Cerebellar nuclear complex (tissue), 1 donor: ENCODE results near the gene FAM184A.

Source experiments
- DNase-seq, 2 experiments: peaks; one replicate each; lab custom pipeline; 2025; lab: John Stamatoyannopoulos, UW

FAM184A gene

GRCh38 chr6:119060255-119060907 lies 18.1 kb downstream of the FAM184A start:
- no peak for DNase-seq

- no peak for DNase-seq
These were observed 23.4 kb downstream of the FAM184A start for GRCh38 chr6:119055069-119055468.

GRCh38 chr6:119052987-119053386 lies 25.5 kb downstream of the FAM184A start:
- DNase-seq, result no peak

DNA sequence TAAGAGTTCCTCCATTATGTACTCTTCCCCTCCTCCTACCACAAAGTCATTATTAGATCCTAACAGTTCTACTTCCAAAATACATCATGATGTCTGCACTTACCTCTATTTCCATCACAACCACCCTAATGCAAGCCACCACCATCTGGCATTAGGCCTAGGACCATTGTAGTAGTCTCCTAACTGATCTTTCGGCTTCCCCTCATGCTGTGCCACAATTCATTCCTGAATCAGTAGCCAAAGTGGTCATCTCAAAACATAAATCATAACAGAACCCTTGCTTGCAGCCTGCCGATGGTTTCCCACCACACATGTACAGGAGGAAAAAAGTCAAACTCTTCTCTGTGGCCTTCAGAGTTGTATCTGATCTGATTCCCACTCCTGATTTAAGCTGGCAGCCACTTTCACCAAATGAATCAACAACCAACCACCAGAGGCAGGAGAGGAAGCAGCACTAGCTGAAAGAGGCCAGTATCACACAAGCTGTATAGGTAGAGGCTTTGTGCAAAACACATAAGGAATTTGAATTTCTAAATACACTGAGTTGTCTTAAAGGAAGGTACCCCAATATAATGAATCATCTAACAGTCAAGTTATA lies 26.1 kb downstream of the FAM184A start:
- DNase-seq, result no peak

DNA sequence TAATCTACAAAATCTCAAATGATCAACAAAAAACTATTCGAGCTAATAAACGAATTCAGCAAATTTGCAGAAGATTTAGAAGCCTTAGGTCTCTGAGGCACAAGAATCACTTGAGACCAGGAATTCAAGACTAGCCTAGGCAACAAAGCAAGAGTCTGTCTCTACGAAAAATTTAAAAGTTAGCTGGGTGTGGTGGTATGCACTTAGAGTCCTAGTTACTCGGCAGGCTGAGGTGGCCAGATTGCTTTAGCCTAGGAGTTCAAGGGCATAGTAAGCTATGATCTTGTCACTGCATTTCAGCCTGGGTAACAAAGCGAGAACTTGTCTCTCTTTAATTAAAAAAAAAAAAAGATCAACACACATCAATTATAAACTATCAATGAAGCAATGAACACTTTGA lies 34.2 kb downstream of the FAM184A start:
- DNase-seq, result no peak

GRCh38 chr6:119043783-119044182 lies 34.7 kb downstream of the FAM184A start:
- DNase-seq, result no peak

DNA sequence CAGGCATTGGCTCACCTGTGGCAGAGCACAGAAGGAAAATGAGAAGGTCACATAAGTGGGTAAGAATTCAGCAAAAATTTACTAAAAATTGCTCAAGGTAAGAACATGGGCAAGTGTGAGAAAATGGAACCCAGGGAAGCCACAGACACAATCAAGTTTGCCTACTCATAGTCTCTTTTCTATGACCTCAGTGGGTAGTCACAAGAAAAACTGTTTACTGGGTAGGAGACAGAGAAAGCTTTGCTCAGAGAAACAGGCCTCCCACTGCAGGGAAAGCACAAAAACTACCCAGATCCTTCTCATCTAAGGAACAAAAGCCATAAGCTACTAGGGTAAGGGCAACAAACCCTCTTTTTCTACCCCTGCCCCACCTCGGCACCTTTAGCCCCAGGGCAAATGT lies 35.2 kb downstream of the FAM184A start:
- no peak for DNase-seq

GRCh38 chr6:119040636-119041035 lies 37.8 kb downstream of the FAM184A start:
- no peak for DNase-seq

DNA sequence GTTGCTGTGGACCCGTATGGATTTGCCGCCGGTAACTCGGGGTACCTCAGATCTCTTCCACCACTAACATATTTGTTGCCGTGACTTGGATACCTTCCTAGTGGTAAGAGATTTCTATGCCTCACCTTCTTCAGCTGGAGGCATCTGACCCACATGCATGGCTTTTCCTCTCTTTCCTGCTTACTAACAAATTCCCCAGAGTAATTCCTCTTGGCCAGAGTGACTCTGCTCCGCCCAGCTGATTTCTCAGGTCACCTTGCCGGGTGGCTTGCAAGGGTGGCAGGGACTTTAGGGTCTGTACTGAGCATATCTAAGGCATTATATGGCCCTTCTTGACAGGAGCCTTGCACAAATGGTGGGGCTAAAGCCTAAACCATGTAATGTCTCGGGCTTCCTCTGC lies 38.2 kb downstream of the FAM184A start:
- no peak for DNase-seq

DNA sequence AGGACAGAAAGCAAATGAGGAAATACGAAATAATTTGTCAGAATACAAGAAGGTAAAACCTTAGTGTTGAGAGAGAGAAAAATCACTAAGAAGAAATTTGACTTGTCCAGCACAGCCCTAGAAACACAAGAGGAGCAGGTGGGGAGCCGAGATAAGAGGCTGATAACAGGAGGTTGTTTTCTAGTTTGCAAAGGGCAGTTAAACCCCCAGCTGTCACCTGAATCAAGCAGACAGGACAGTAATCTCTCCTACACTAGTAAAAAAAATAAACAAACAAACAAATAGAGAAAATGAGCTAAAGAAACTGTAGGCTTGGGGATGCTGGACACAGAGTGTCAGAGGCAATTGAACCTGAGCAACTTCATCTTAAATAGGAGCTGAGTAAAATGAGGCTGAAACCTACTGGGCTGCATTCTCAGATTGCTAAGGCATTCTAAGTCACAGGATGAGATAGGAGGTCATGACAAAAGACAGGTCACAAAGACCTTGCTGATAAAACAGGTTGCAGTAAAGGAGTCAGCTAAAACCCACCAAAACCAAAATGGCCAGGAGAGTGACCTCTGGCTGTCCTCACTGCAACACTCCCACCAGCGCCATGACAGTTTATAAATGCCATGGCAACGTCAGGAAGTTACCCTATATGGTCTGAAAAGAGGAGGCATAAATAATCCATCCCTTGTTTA lies 40.4 kb downstream of the FAM184A start:
- DNase-seq, result no peak

DNA sequence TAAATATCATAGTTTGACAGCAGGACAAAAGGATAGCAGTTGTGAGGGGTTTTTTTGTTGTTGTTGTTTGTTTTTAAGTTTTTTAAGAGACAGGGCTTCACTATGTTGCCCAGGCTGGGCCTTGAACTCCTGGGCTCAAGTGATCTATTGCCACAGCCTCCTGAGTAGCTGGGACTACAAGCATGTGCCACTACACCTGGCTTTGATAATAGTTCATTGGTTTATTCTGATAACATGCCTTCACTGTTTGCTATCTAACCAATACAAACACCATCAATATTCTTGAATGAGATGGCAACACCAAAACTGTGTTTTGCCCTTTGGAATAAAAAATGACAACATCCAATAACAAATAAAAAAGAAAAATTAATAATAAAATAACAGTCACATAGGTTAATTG lies 41.2 kb downstream of the FAM184A start:
- DNase-seq, result no peak

DNA sequence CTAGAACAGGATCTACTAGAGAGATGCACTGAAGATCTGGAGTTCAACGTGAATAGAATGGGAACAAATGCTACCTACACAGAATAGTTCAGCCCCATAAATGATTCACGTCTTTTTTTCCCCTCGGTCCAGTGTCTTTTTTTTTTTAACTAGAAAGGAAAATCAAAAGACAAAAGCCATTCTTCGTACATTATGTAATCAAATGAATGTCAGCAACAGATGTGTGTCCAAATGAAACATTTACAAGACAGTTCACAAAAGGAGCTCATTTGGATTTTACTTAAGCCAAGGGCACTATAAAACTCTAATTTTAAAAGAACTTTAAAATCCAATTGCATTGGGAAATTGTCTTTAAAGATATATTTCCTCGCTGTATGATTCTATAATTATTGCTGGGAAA lies 42.4 kb downstream of the FAM184A start:
- DNase-seq, result no peak

DNA sequence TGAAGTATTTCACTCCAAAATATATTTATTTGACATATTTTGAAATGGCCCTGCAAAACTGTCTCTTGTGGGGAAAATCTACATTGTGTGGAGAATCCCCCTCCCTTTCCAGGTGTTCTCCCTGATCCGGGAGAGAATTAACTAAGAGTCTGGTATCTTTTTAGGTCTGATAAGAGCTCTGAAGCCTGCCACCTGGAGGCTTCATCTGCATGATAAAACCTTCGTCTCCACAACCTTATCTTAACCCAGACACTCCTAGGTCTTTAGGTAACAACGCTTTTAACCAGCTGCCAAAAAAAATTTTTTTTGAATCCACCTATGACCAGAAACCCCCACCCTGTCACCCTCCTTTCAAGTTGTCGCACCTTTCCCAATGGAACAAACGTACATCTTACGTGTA lies 43.0 kb downstream of the FAM184A start:
- DNase-seq, result no peak

- DNase-seq, result no peak
These were observed 43.5 kb downstream of the FAM184A start for GRCh38 chr6:119034827-119035458.

GRCh38 chr6:119032428-119032827 lies 46.0 kb downstream of the FAM184A start:
- no peak for DNase-seq

- no peak for DNase-seq
These were observed 47.7 kb downstream of the FAM184A start for GRCh38 chr6:119030759-119031158.

GRCh38 chr6:119028091-119028490 lies 50.4 kb downstream of the FAM184A start:
- DNase-seq, result no peak

DNA sequence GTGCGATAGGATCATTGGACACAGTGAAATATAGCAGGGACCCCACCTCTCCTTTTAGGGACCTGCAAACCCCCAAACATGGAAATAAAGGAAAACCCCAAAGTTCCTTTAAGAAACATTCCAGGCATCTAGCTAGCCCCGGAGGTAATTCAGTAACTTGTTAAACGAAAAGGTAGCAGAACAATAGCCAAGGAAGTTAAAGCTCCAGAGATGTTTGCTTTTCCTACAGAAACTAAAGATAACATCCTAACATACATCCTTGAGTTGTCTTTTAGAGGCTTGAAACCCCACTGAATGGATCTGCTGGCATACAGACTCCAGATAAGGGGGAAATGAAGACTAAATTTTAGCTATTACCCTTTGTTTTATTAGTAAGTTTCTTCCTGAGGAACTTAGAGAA lies 51.0 kb downstream of the FAM184A start:
- no peak for DNase-seq

GRCh38 chr6:119026822-119027221 lies 51.6 kb downstream of the FAM184A start:
- DNase-seq, result no peak

- no peak for DNase-seq
These were observed 52.7 kb downstream of the FAM184A start for GRCh38 chr6:119025793-119026192.

DNA sequence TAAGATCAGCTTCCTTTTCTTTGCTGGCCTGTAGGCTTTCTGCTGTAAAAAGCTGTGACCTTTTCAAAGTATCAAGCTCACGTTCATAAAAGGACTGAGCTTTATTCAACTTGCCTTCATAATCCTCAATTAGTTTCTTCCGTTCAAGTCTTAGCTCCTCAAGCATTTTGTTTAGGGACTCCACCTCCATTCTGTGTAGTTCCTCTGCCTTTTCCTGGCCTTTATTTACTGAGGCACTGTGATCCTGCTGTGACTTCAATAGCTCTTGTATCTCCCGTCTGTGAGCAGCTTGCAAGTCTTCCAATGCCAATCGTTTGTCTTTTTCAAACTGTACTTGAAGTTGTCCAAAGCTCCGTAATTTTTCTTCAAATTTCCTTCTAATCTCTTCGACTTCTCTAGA lies 54.4 kb downstream of the FAM184A start:
- DNase-seq, result no peak

DNA sequence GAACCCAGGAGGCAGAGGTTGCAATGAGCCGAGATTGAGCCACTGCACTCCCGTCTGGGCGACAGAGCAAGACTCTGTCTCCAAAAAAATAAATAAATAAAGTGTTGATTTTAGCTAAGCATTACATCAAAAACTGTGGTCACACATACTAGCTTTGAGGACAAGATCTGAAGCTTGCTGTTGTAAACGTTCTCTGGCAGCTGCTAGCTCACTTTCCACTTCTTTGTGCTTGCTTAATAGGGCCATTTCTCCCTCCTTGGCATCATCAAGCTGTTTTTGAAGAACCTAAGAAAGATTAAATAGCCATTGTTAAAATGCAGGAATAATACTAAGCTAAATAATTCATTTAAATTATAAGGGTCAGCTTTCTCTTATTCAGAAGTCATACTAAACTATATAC lies 55.7 kb downstream of the FAM184A start:
- DNase-seq, result no peak
